SK-N-MC (cell line): ENCODE results near the gene RAVER1.
A peak's percentile ranks its signal among the peaks of the same experiment; 100 is the strongest.

ENCODE experiments used
- DNase-seq: peaks from one replicate; pipeline ENCODE4 v3.0.0-alpha.2; 2011; ENCODE audit warnings: low read depth, low spot score
- H3K27ac ChIP-seq: fragments of 200-600 bp; sonication (generic); 2 replicates; pipeline ENCODE4 v1.5.1; 2016; ENCODE audit warnings: mixed run types
- H3K36me3 ChIP-seq: fragments of 200-600 bp; sonication (generic); 2 replicates; pipeline ENCODE4 v1.6.1; 2017; ENCODE audit warnings: antibody characterized with exemption, low read length, mixed read lengths; ENCODE audit not compliant: insufficient read depth
- H3K4me3 ChIP-seq: fragments of 200-600 bp; sonication (generic); 2 replicates; pipeline ENCODE4 v1.5.1; 2016
- H3K9ac ChIP-seq: fragments of 200-600 bp; sonication (generic); 2 replicates; pipeline ENCODE4 v1.8.0; 2017; ENCODE audit warnings: mixed run types, mixed read lengths; ENCODE audit not compliant: insufficient read length
- H3K9me3 ChIP-seq: fragments of 200-600 bp; sonication (generic); 2 replicates; pipeline ENCODE4 v1.6.1; 2017; ENCODE audit warnings: low read depth, mild to moderate bottlenecking, antibody characterized with exemption, low read length, moderate library complexity, mixed read lengths
- EZH2 ChIP-seq: fragments of 200-600 bp; sonication (generic); IDR thresholded peaks from one replicate; pipeline ENCODE4 v1.6.1; 2017; ENCODE audit warnings: antibody characterized with exemption
- FOXP2 ChIP-seq: optimal IDR thresholded peaks from 2 replicates; pipeline ENCODE3; 2011; ENCODE audit warnings: mild to moderate bottlenecking, moderate library complexity; ENCODE audit not compliant: insufficient read depth; ENCODE audit errors: extremely low read length, control extremely low read depth
- POLR2AphosphoS5 ChIP-seq: IDR thresholded peaks from 2 replicates; pipeline ENCODE4 v1.6.1; 2012; ENCODE audit warnings: mild to moderate bottlenecking, low read depth, low read length, borderline replicate concordance

RAVER1 gene

GRCh38 chr19:10274589-10274988, 58.7 kb downstream of the RAVER1 start:
- Histone ChIP-seq H3K9me3 (no peaks in the 10 kb centered on the region), H3K9ac (no peak overlapping the region), H3K27ac (no peak overlapping the region), H3K36me3 (no peaks in the 10 kb centered on the region), H3K4me3 (no peak overlapping the region)
- TF ChIP-seq EZH2 (no peak), FOXP2 (no peak)
- no peak for DNase-seq

GRCh38 chr19:10271543-10272086, 61.7 kb downstream of the RAVER1 start:
- no peak overlapping the region for H3K4me3 ChIP-seq

GRCh38 chr19:10270616-10271394, 62.5 kb downstream of the RAVER1 start, which contains the start of gene ICAM1:
Gene ICAM1, plus strand, starts transcription at chr19:10271120. Its CDS starts 40 bp downstream, at chr19:10271160.
- DNase-seq: no peak
- Histone ChIP-seq H3K9ac (no peak within 1 kb of the TSS), H3K36me3 (no peaks in the 10 kb centered on the region), H3K9me3 (no peaks in the 10 kb centered on the region), H3K4me3 (no peak within 1 kb of the TSS), H3K27ac (no peak within 1 kb of the TSS)
- TF ChIP-seq FOXP2 (no peak), POLR2AphosphoS5 (peak; percentile 56)

More at GRCh38 chr19:10271543-10272086, 61.7 kb downstream of the RAVER1 start:
- DNase-seq: no peak
- Histone ChIP-seq H3K9ac (no peak overlapping the region), H3K9me3 (no peaks in the 10 kb centered on the region), H3K36me3 (no peaks in the 10 kb centered on the region), H3K27ac (no peak overlapping the region)
- TF ChIP-seq EZH2: no peak
- TF ChIP-seq POLR2AphosphoS5: no peak
- TF ChIP-seq FOXP2: no peak

- DNase-seq: no peak
- TF ChIP-seq FOXP2 (no peak), EZH2 (no peak), POLR2AphosphoS5 (no peak)
- Histone ChIP-seq H3K36me3 (no peaks in the 10 kb centered on the region), H3K4me3 (no peak overlapping the region), H3K9me3 (no peaks in the 10 kb centered on the region), H3K27ac (no peak overlapping the region), H3K9ac (no peak overlapping the region)
These were observed 63.1 kb downstream of the RAVER1 start for GRCh38 chr19:10270180-10270615.

GRCh38 chr19:10269333-10270179, 63.8 kb downstream of the RAVER1 start:
- TF ChIP-seq FOXP2: peak; percentile 16
- no peak for TF ChIP-seq EZH2
- Histone ChIP-seq H3K4me3 (peak overlapping the region; percentile 44), H3K9me3 (no peaks in the 10 kb centered on the region), H3K27ac (no peak overlapping the region), H3K9ac (no peak overlapping the region), H3K36me3 (no peaks in the 10 kb centered on the region)
- no peak for DNase-seq

- no peaks in the 10 kb centered on the region for H3K36me3 ChIP-seq
- H3K4me3 ChIP-seq: no peak overlapping the region
- H3K27ac ChIP-seq: no peak overlapping the region
- no peak for TF ChIP-seq EZH2
- no peak for TF ChIP-seq POLR2AphosphoS5
- no peak for TF ChIP-seq FOXP2
- H3K9me3 ChIP-seq: no peaks in the 10 kb centered on the region
- no peak overlapping the region for H3K9ac ChIP-seq
- DNase-seq: no peak
These were observed 65.3 kb downstream of the RAVER1 start for GRCh38 chr19:10268071-10268470.

- no peaks in the 10 kb centered on the region for H3K36me3 ChIP-seq
- no peak for DNase-seq
- H3K9me3 ChIP-seq: no peaks in the 10 kb centered on the region
- TF ChIP-seq EZH2: no peak
- TF ChIP-seq FOXP2: no peak
- TF ChIP-seq POLR2AphosphoS5: no peak
- no peak overlapping the region for H3K9ac ChIP-seq
- H3K4me3 ChIP-seq: no peak overlapping the region
- no peak overlapping the region for H3K27ac ChIP-seq
These were observed 66.6 kb downstream of the RAVER1 start for GRCh38 chr19:10266706-10267105.
